HCT116 (cell line): ENCODE measurements around the gene LPIN1.

Experiments
- CEBPB ChIP-seq: IDR thresholded peaks from 2 replicates; pipeline ENCODE4 v1.6.1; 2012; ENCODE audit warnings: low read depth
- EZH2 ChIP-seq: fragments of 200-600 bp; sonication (generic); IDR thresholded peaks from 2 replicates; pipeline ENCODE4 v1.6.1; 2017; ENCODE audit warnings: antibody characterized with exemption, mixed run types
- FOSL1 ChIP-seq: IDR thresholded peaks from 2 replicates; pipeline ENCODE4 v1.6.1; 2012; ENCODE audit warnings: low read depth
- POLR2A ChIP-seq: IDR thresholded peaks from 2 replicates; pipeline ENCODE4 v1.7.0; 2011; ENCODE audit warnings: borderline replicate concordance; ENCODE audit not compliant: insufficient read depth, insufficient read length; ENCODE audit errors: extremely low read depth
- SP1 ChIP-seq: IDR thresholded peaks from 2 replicates; pipeline ENCODE4 v1.6.1; 2012; ENCODE audit warnings: low read depth
- YY1 ChIP-seq: IDR thresholded peaks from 2 replicates; pipeline ENCODE4 v1.6.1; 2011; ENCODE audit warnings: low read length, low read depth, moderate library complexity, mild to moderate bottlenecking; ENCODE audit not compliant: insufficient replicate concordance; ENCODE audit errors: extremely low read depth
- TF ChIP-seq, protein P1 (sequence below), 3 experiments: fragments of 200-600 bp in 1 of 3; sonication (generic) in 1 of 3; IDR thresholded peaks in 2 of 3; conservative IDR thresholded peaks in 1 of 3; 2 replicates each; pipeline ENCODE4 v1.5.1; 2012 to 2017; ENCODE audit warnings: low read depth in 2 of 3, low read length in 2 of 3, antibody characterized with exemption in 1 of 3, borderline replicate concordance in 1 of 3, control low read depth in 1 of 3, mild to moderate bottlenecking in 1 of 3, mixed read lengths in 1 of 3, mixed run types in 1 of 3, moderate library complexity in 1 of 3; ENCODE audit not compliant: insufficient read depth in 1 of 3
- TF ChIP-seq, protein P2 (sequence below): IDR thresholded peaks from 2 replicates; pipeline ENCODE4 v1.6.1; 2012; ENCODE audit warnings: low read depth

DNA sequence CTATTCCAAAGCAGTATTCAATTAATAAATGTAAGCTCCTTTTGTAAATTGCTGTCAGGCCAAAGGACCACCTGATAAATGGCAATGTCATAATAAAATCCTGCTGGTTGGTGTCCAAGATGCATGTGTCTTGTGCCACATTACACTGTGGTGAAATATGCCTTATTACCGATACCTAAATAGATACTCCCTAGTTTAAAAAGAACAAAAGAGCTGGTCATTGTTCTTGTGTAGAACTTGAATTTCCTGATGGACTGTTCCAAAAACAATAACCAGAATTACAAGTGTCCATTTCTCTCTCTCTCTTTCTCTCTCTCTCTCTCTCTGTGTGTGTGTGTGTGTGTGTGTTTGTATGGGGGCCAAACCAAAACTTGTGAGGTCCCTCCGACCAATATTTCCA is 13.8 kb upstream of the LPIN1 start:
- TF ChIP-seq POLR2A (no peak), SP1 (no peak), YY1 (no peak), CEBPB (no peak), FOSL1 (no peak), EZH2 (no peak)
- TF ChIP-seq, protein P1, sequence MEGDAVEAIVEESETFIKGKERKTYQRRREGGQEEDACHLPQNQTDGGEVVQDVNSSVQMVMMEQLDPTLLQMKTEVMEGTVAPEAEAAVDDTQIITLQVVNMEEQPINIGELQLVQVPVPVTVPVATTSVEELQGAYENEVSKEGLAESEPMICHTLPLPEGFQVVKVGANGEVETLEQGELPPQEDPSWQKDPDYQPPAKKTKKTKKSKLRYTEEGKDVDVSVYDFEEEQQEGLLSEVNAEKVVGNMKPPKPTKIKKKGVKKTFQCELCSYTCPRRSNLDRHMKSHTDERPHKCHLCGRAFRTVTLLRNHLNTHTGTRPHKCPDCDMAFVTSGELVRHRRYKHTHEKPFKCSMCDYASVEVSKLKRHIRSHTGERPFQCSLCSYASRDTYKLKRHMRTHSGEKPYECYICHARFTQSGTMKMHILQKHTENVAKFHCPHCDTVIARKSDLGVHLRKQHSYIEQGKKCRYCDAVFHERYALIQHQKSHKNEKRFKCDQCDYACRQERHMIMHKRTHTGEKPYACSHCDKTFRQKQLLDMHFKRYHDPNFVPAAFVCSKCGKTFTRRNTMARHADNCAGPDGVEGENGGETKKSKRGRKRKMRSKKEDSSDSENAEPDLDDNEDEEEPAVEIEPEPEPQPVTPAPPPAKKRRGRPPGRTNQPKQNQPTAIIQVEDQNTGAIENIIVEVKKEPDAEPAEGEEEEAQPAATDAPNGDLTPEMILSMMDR (IDR thresholded peaks at IDR 0.05 in 2 of 3, conservative IDR thresholded peaks at IDR 0.05 in 1 of 3; ENCODE audit: borderline replicate concordance in 1 of 3, insufficient read depth in 1 of 3, low read depth in 2 of 3, low read length in 2 of 3), result no peak
- TF ChIP-seq, protein P2, sequence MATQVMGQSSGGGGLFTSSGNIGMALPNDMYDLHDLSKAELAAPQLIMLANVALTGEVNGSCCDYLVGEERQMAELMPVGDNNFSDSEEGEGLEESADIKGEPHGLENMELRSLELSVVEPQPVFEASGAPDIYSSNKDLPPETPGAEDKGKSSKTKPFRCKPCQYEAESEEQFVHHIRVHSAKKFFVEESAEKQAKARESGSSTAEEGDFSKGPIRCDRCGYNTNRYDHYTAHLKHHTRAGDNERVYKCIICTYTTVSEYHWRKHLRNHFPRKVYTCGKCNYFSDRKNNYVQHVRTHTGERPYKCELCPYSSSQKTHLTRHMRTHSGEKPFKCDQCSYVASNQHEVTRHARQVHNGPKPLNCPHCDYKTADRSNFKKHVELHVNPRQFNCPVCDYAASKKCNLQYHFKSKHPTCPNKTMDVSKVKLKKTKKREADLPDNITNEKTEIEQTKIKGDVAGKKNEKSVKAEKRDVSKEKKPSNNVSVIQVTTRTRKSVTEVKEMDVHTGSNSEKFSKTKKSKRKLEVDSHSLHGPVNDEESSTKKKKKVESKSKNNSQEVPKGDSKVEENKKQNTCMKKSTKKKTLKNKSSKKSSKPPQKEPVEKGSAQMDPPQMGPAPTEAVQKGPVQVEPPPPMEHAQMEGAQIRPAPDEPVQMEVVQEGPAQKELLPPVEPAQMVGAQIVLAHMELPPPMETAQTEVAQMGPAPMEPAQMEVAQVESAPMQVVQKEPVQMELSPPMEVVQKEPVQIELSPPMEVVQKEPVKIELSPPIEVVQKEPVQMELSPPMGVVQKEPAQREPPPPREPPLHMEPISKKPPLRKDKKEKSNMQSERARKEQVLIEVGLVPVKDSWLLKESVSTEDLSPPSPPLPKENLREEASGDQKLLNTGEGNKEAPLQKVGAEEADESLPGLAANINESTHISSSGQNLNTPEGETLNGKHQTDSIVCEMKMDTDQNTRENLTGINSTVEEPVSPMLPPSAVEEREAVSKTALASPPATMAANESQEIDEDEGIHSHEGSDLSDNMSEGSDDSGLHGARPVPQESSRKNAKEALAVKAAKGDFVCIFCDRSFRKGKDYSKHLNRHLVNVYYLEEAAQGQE, result no peak
